A549 (cell line): Measurements from ENCODE around the gene COL28A1. TPM values are rescaled to one million over a fixed set of nuclear protein-coding genes. Genes with fewer than 3 reads are reported as not detected.

Experiments
- ATAC-seq, 2 experiments: fragments of 200-7000 bp in 1 of 2; fragments of >200 bp in 1 of 2; cut with Nextera tagmentation in 1 of 2; cut with Tn5 transposase in 1 of 2; 3 replicates each; pipeline versions ENCODE4 v1.8.0 to v1.9.1; 2018 to 2020; ENCODE audit warnings: mild to moderate bottlenecking in 1 of 2, moderate library complexity in 1 of 2
- CTCF ChIA-PET: fragments of 300-600 bp; sonication (Branson Sonifier 250); formaldehyde crosslinking; extraction: SDS; loops from one replicate; lab custom pipeline; 2021; ENCODE audit warnings: antibody characterized with exemption, inconsistent platforms; lab: Yijun Ruan, JAX
- POLR2A ChIA-PET: fragments of 350-600 bp; formaldehyde crosslinking; extraction: SDS; loops from one replicate; lab custom pipeline; 2021; ENCODE audit warnings: antibody characterized with exemption, inconsistent platforms; lab: Yijun Ruan, JAX
- DNase-seq, 2 experiments: peaks; one replicate each; pipeline versions ENCODE4 v3.0.0 to v3.0.0-alpha.2; 2011 to 2016; ENCODE audit warnings: low read depth in 1 of 2, low spot score in 1 of 2
- FAIRE-seq: peaks from 2 replicates; lab custom pipeline; 2011; peaks lifted over from hg19 to GRCh38; lab: Jason Lieb, UNC
- H3K27ac ChIP-seq, 2 experiments: fragments of >200 bp; sonication (Bioruptor Twin); formaldehyde crosslinking; 3 replicates each; pipeline ENCODE4 v1.5.1; 2016 to 2017
- H3K4me1 ChIP-seq: fragments of >200 bp; sonication (Bioruptor Twin); formaldehyde crosslinking; 3 replicates; pipeline ENCODE4 v1.6.1; 2016
- H3K4me2 ChIP-seq: fragments of >200 bp; sonication (Bioruptor Twin); formaldehyde crosslinking; 3 replicates; pipeline ENCODE4 v1.6.1; 2016
- H3K4me3 ChIP-seq: fragments of >200 bp; sonication (Bioruptor Twin); formaldehyde crosslinking; 3 replicates; pipeline ENCODE4 v1.5.1; 2016
- H3K9me3 ChIP-seq: fragments of >200 bp; sonication (Bioruptor Twin); formaldehyde crosslinking; 3 replicates; pipeline ENCODE4 v1.6.1; 2016
- BCL3 ChIP-seq: fragments of >200 bp; sonication (Bioruptor Twin); formaldehyde crosslinking; IDR thresholded peaks from 3 replicates; pipeline ENCODE4 v1.6.1; 2016
- CBX8 ChIP-seq: fragments of 200-600 bp; sonication (generic); IDR thresholded peaks from 2 replicates; pipeline ENCODE4 v1.6.1; 2016
- CHD2 ChIP-seq: fragments of 150-350 bp; IDR thresholded peaks from 2 replicates; pipeline ENCODE4 v1.6.1; 2014; ENCODE audit warnings: low read length; ENCODE audit not compliant: partially characterized antibody
- CHD4 ChIP-seq: fragments of 200-600 bp; sonication (generic); IDR thresholded peaks from 2 replicates; pipeline ENCODE4 v1.6.1; 2016; ENCODE audit warnings: antibody characterized with exemption, mild to moderate bottlenecking, borderline replicate concordance
- EHF ChIP-seq: fragments of 250-450 bp; sonication (Bioruptor Pico); IDR thresholded peaks from 2 replicates; pipeline ENCODE4 v1.5.0; 2020; ENCODE audit warnings: mild to moderate bottlenecking
- ELK1 ChIP-seq: fragments of 150-350 bp; IDR thresholded peaks from 2 replicates; pipeline ENCODE4 v1.6.1; 2014; ENCODE audit warnings: low read depth, mild to moderate bottlenecking, low read length
- ESRRA ChIP-seq: fragments of 150-350 bp; IDR thresholded peaks from 2 replicates; pipeline ENCODE4 v1.6.1; 2014; ENCODE audit warnings: mild to moderate bottlenecking, low read length, borderline replicate concordance
- FOSL2 ChIP-seq, 2 experiments: fragments of 450-650 bp in 1 of 2; fragments of >200 bp in 1 of 2; sonication (Bioruptor Twin) in 1 of 2; formaldehyde crosslinking; IDR thresholded peaks; 2 replicates each; pipeline versions ENCODE4 v1.5.0 to v1.6.1; 2016 to 2020; ENCODE audit warnings: mild to moderate bottlenecking in 1 of 2, moderate library complexity in 1 of 2
- FOXS1 ChIP-seq: fragments of 250-450 bp; sonication (Bioruptor Pico); IDR thresholded peaks from 2 replicates; pipeline ENCODE4 v1.5.0; 2020; ENCODE audit warnings: mild to moderate bottlenecking, moderate library complexity
- GATA3 ChIP-seq: IDR thresholded peaks from 2 replicates; pipeline ENCODE4 v1.6.1; 2012; ENCODE audit warnings: borderline replicate concordance
- HDAC2 ChIP-seq: fragments of 200-600 bp; sonication (generic); IDR thresholded peaks from 2 replicates; pipeline ENCODE4 v1.6.1; 2016
- JUN ChIP-seq, 2 experiments: fragments of >200 bp; sonication (Bioruptor Twin); formaldehyde crosslinking; IDR thresholded peaks; 2 replicates in 1 of 2; 3 replicates in 1 of 2; pipeline ENCODE4 v1.6.1; 2016 to 2017
- NFE2L2 ChIP-seq: fragments of 150-350 bp; conservative IDR thresholded peaks from 2 replicates; pipeline ENCODE4 v1.6.1; 2014; ENCODE audit warnings: low read length
- NPAS2 ChIP-seq: fragments of 250-450 bp; sonication (Bioruptor Pico); IDR thresholded peaks from 2 replicates; pipeline ENCODE4 v1.8.0; 2022; ENCODE audit warnings: mild to moderate bottlenecking, moderate library complexity, borderline replicate concordance
- NR3C1 ChIP-seq: fragments of >200 bp; sonication (Bioruptor Twin); formaldehyde crosslinking; IDR thresholded peaks from 3 replicates; pipeline ENCODE4 v1.6.1; 2017
- POLR2AphosphoS2 ChIP-seq: conservative IDR thresholded peaks from 2 replicates; pipeline ENCODE4 v1.6.1; 2012; ENCODE audit warnings: low read length, improper control_type of control experiment, inconsistent platforms
- RAD21 ChIP-seq, 2 experiments: fragments of >200 bp in 1 of 2; sonication (Bioruptor Twin) in 1 of 2; formaldehyde crosslinking in 1 of 2; IDR thresholded peaks in 1 of 2; conservative IDR thresholded peaks in 1 of 2; 2 replicates in 1 of 2; 3 replicates in 1 of 2; pipeline ENCODE4 v1.6.1; 2012 to 2018; ENCODE audit warnings: inconsistent platforms in 1 of 2
- RARB ChIP-seq: fragments of 250-450 bp; sonication (Bioruptor Pico); IDR thresholded peaks from 2 replicates; pipeline ENCODE4 v1.8.0; 2021; ENCODE audit warnings: mild to moderate bottlenecking, moderate library complexity
- RFX5 ChIP-seq: fragments of 450-650 bp; IDR thresholded peaks from 2 replicates; pipeline ENCODE4 v1.7.1; 2014; ENCODE audit warnings: antibody characterized with exemption, mild to moderate bottlenecking, moderate library complexity
- SREBF2 ChIP-seq: fragments of 450-650 bp; IDR thresholded peaks from 2 replicates; pipeline ENCODE4 v1.6.1; 2014; ENCODE audit warnings: mild to moderate bottlenecking, moderate library complexity
- TP53 ChIP-seq: fragments of 250-450 bp; sonication (Bioruptor Pico); IDR thresholded peaks from 2 replicates; pipeline ENCODE4 v1.5.0; 2021; ENCODE audit warnings: mild to moderate bottlenecking, moderate library complexity
- USF2 ChIP-seq: fragments of 450-650 bp; IDR thresholded peaks from 2 replicates; pipeline ENCODE4 v1.6.1; 2014; ENCODE audit warnings: antibody characterized with exemption
- ZFP36 ChIP-seq: fragments of 450-650 bp; IDR thresholded peaks from 2 replicates; pipeline ENCODE4 v1.6.1; 2014; ENCODE audit warnings: borderline replicate concordance; ENCODE audit not compliant: partially characterized antibody
- ZNF302 ChIP-seq: fragments of 250-450 bp; sonication (Bioruptor Pico); IDR thresholded peaks from 2 replicates; pipeline ENCODE4 v1.9.0; 2021; ENCODE audit warnings: inconsistent platforms, mild to moderate bottlenecking, moderate library complexity
- WGBS: methylation state at CpG from one replicate; pipeline ENCODE4 v1.1.6; 2017; ENCODE audit errors: missing lambda C conversion rate; 5-methylcytosine and 5-hydroxymethylcytosine counted together
- polyA plus RNA-seq, 4 experiments: library from polyadenylated mRNA; depleted of rRNA in 3 of 4; stranded (reverse); fragments of >200 nt; fragmentation: RNase III in 1 of 4; extraction: RNeasy Plus Mini Kit Qiagen cat#74134 plus additional on column Dnase treatment in 1 of 4; gene quantifications; 2 replicates in 3 of 4; 3 replicates in 1 of 4; pipeline ENCODE4 v1.2.3, GENCODE V29; 2011 to 2017
- TF ChIP-seq, protein P1 (sequence below): fragments of >200 bp; sonication (Bioruptor Twin); formaldehyde crosslinking; IDR thresholded peaks from 2 replicates; pipeline ENCODE4 v1.6.1; 2016
- TF ChIP-seq, protein P2 (sequence below): IDR thresholded peaks from 2 replicates; pipeline ENCODE4 v1.6.1; 2012; ENCODE audit warnings: low read depth, borderline replicate concordance

The COL28A1 gene
- polyA plus RNA-seq, 2 of the 4 experiments (the other 2 are of a cell fraction) = 0.08 to 0.17 TPM

GRCh38 chr7:7330997-7331396 is 204.7 kb downstream of the COL28A1 start:
- DNase-seq = peak; percentile 3 to 8
- no peak overlapping the region for H3K4me2 ChIP-seq
- H3K27ac ChIP-seq = no peak overlapping the region
- peak in 1 of 2 experiments; percentile 66; a peak in 2 of 6 replicates for ATAC-seq
- peak in 1 of 2 experiments; percentile 20; a peak in 1 of 5 replicates for TF ChIP-seq RAD21 (conservative IDR thresholded peaks at IDR 0.05 in 1 of 2, IDR thresholded peaks at IDR 0.05 in 1 of 2)
- no peak for TF ChIP-seq ZFP36
- TF ChIP-seq POLR2AphosphoS2 = no peak
- TF ChIP-seq RFX5 = no peak
- WGBS = 46% methylated on average over 2 of the region's 2 CpGs
- CTCF ChIA-PET = interaction anchor here (0.6 kb wide), 1 partner anchor 222 kb away, joined by 3 read pairs; no protein-coding TSS in a partner anchor
- FAIRE-seq = no peak
- POLR2A ChIA-PET = no interaction called here
- H3K4me3 ChIP-seq = no peak overlapping the region
- H3K9me3 ChIP-seq = no peaks in the 10 kb centered on the region
- no peaks in the 10 kb centered on the region for H3K4me1 ChIP-seq

DNA sequence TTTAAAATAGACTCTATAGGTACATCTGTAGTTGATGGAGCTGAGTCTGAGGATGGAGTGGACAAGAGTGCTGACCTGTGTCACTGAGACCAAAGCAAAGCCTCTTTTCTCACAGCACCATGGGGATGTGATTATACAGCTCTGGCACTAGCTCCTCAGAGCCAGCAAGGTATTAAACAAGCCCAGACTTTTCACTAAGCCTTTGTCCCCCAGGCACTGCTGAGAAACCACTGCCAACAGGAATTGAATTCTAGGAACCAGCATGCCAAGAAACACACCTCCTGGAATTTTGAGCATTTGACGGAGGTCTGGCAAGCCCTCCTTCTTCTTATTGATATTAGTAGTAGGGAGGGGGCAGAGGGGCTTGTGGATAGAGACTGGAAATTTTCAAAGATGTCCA is 206.3 kb downstream of the COL28A1 start:
- FAIRE-seq (no peak), ATAC-seq (no peak), DNase-seq (no peak)
- ChIA-PET CTCF (no interaction called here), POLR2A (no interaction called here)
- TF ChIP-seq CBX8 = no peak
- TF ChIP-seq CHD4 = no peak
- no peak for TF ChIP-seq RARB (CRISPR knock-in tag)
- no peak for TF ChIP-seq FOXS1
- no peak for TF ChIP-seq BCL3
- no peak for TF ChIP-seq GATA3
- TF ChIP-seq USF2 = no peak
- TF ChIP-seq NFE2L2 = no peak
- TF ChIP-seq, protein P1, sequence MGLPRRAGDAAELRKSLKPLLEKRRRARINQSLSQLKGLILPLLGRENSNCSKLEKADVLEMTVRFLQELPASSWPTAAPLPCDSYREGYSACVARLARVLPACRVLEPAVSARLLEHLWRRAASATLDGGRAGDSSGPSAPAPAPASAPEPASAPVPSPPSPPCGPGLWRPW = no peak
- TF ChIP-seq ESRRA = no peak
- TF ChIP-seq TP53 = no peak
- no peak for TF ChIP-seq SREBF2
- no peak for TF ChIP-seq JUN (IDR thresholded peaks at IDR 0.05)
- no peak for TF ChIP-seq CHD2
- no peak for TF ChIP-seq NPAS2
- no peak for TF ChIP-seq EHF (CRISPR knock-in tag)
- 18% methylated on average over 1 of the region's 1 CpG for WGBS
- H3K9me3 ChIP-seq = no peaks in the 10 kb centered on the region
- H3K4me1 ChIP-seq = no peaks in the 10 kb centered on the region
- H3K4me3 ChIP-seq = no peak overlapping the region
- H3K4me2 ChIP-seq = no peak overlapping the region
- no peak overlapping the region for H3K27ac ChIP-seq

- DNase-seq = no peak
- ChIA-PET CTCF (interaction anchor here (1.3 kb wide), 1 partner anchor 15 kb away, joined by 3 read pairs; no protein-coding TSS in a partner anchor), POLR2A (no interaction called here)
- TF ChIP-seq HDAC2 = no peak
- no peak for TF ChIP-seq CHD4
- TF ChIP-seq FOSL2 (IDR thresholded peaks at IDR 0.05) = no peak
- no peak for TF ChIP-seq FOSL2 (CRISPR knock-in tag; IDR thresholded peaks at IDR 0.05)
- no peak for TF ChIP-seq NR3C1
- TF ChIP-seq FOXS1 = no peak
- no peak for TF ChIP-seq ZNF302 (CRISPR knock-in tag)
- TF ChIP-seq, protein P1 = no peak
- TF ChIP-seq, protein P2, sequence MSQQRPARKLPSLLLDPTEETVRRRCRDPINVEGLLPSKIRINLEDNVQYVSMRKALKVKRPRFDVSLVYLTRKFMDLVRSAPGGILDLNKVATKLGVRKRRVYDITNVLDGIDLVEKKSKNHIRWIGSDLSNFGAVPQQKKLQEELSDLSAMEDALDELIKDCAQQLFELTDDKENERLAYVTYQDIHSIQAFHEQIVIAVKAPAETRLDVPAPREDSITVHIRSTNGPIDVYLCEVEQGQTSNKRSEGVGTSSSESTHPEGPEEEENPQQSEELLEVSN = no peak
- no peak for TF ChIP-seq ELK1
- no peak for TF ChIP-seq GATA3
- no peak for TF ChIP-seq RAD21 (conservative IDR thresholded peaks at IDR 0.05 in 1 of 2, IDR thresholded peaks at IDR 0.05 in 1 of 2)
- H3K9me3 ChIP-seq = no peaks in the 10 kb centered on the region
- no peak for ATAC-seq
- H3K4me2 ChIP-seq = no peak overlapping the region
- H3K4me1 ChIP-seq = no peaks in the 10 kb centered on the region
- no peak for FAIRE-seq
- no peak overlapping the region for H3K27ac ChIP-seq
- H3K4me3 ChIP-seq = no peak overlapping the region
- 3% methylated on average over 2 of the region's 2 CpGs for WGBS
These were observed 208.2 kb downstream of the COL28A1 start for GRCh38 chr7:7327423-7327822.
